Measurements from ENCODE around the gene SERP1. TPM values are rescaled to one million over a fixed set of nuclear protein-coding genes. Genes with fewer than 3 reads are reported as not detected.
"Not testable (repeated sequence)": the region's sequence is repeated elsewhere in the genome, so short reads cannot be mapped to it uniquely, and the experiment has no call there.

The SERP1 gene
- total RNA-seq, 4 donors from 2014 or later = 25.3 to 52.7 (median 36.3) TPM

DNA sequence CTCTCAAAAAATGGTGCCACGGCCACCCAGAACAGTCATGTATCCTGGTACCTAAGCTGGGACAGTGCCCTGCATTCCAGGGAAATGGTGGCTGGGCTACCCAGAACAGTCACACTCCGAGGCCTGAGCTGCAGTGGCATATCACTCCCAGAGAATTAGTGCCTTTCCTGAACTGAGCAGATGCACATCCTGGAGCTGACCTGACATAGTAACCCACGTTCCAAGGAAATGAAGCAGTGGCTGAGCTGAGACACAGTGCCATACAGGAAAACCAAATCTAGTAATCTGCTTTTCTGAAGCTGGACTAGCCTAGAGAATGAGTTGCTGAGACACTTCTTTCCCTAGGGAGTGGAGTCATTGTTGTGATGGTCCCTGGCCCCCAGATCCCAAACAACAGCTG, 41.8 kb downstream of the SERP1 start:
- H3K4me1 ChIP-seq = no peaks in the 10 kb centered on the region
- no peaks in the 10 kb centered on the region for H3K36me3 ChIP-seq
- H3K27me3 ChIP-seq = no peaks in the 10 kb centered on the region
- H3K27ac ChIP-seq = no peak overlapping the region
- intact Hi-C loops (cut with DNase I; ENCODE audit: low total_unique reads) (no loop called here), in situ Hi-C loops (cut with MboI; ENCODE audit: low sequenced_read_pairs in 4 of 4) (loop anchor here in 2 of 4 donors (10.0 to 25.0 kb wide), 2 partner anchors 217 to 220 kb away; no protein-coding TSS in a partner anchor)
- no peak for ATAC-seq
- no peaks in the 10 kb centered on the region for H3K9me3 ChIP-seq
- DNase-seq = no peak
- H3K4me3 ChIP-seq = no peak overlapping the region
- TF ChIP-seq POLR2A (IDR thresholded peaks at IDR 0.05) = no peak
- TF ChIP-seq, protein P1, sequence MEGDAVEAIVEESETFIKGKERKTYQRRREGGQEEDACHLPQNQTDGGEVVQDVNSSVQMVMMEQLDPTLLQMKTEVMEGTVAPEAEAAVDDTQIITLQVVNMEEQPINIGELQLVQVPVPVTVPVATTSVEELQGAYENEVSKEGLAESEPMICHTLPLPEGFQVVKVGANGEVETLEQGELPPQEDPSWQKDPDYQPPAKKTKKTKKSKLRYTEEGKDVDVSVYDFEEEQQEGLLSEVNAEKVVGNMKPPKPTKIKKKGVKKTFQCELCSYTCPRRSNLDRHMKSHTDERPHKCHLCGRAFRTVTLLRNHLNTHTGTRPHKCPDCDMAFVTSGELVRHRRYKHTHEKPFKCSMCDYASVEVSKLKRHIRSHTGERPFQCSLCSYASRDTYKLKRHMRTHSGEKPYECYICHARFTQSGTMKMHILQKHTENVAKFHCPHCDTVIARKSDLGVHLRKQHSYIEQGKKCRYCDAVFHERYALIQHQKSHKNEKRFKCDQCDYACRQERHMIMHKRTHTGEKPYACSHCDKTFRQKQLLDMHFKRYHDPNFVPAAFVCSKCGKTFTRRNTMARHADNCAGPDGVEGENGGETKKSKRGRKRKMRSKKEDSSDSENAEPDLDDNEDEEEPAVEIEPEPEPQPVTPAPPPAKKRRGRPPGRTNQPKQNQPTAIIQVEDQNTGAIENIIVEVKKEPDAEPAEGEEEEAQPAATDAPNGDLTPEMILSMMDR (IDR thresholded peaks at IDR 0.05 in 4 of 5, conservative IDR thresholded peaks at IDR 0.05 in 1 of 5) = no peak

DNA sequence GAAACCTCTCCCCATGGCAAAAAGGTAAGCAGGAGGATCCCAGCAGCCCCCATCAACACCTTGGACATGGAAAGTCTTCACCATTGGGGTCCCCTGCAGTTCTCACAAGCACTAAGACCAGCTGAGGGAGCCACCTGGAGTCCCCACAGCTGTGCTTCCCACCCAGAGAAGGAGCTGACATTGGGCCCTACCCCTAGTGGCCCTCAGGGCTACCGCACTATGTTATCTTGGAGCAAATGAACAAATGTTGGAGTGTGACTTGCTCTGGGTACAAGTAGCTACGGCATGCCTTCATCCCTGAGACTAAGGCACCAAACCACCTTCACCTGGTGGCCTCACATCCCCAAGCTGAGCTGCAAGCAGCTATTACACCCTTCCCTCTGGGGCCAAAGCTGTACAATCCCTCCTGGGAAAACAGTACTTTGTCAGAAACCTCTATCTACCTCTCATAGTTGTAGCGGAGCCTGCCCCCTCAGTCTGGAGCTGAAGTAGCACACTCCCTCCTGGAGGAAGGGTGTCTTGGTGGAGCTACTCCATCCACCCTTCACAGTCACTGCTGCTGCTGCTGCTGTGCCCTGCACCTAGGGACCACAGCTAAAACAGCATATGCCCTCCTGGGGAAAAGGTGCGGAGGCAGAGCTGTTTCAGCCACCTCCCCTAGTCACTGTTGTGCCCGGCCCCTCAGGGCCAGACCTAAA, 42.7 kb downstream of the SERP1 start:
- in situ Hi-C loops (cut with MboI; ENCODE audit: low sequenced_read_pairs in 4 of 4) = loop anchor here in 2 of 4 donors (10.0 to 25.0 kb wide), 2 partner anchors 216 to 219 kb away; no protein-coding TSS in a partner anchor
- Histone ChIP-seq H3K9me3 (no peaks in the 10 kb centered on the region), H3K27ac (no peak overlapping the region), H3K4me1 (no peaks in the 10 kb centered on the region), H3K4me3 (no peak overlapping the region), H3K36me3 (no peaks in the 10 kb centered on the region), H3K27me3 (no peaks in the 10 kb centered on the region)
- intact Hi-C loops (cut with DNase I; ENCODE audit: low total_unique reads) = no loop called here
- no peak for TF ChIP-seq POLR2A (IDR thresholded peaks at IDR 0.05)
- TF ChIP-seq, protein P1 (IDR thresholded peaks at IDR 0.05 in 4 of 5, conservative IDR thresholded peaks at IDR 0.05 in 1 of 5) = no peak
- no peak for DNase-seq
- no peak for ATAC-seq

DNA sequence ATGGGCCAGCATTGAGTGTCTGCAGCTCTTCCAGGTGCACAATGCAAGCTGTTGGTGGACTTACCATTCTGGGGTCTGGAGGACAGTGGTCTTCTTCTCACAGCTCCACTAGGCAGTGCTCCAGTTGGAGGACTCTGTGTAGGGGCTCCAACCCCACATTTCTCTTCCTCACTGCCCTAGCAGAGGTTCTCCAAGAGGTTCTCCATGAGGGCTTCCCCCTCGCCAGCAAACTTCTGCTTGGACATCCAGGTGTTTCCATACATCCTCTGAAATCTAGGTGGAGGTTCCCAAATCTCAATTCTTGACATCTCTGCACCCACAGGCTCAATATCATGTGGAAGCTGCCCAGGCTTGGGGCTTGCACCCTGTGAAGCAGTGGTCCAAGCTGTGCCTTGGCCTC, 45.3 kb downstream of the SERP1 start:
- ATAC-seq; H3K36me3 ChIP-seq; H3K27ac ChIP-seq; H3K4me1 ChIP-seq; H3K4me3 ChIP-seq; intact Hi-C loops (cut with DNase I; ENCODE audit: low total_unique reads); H3K9me3 ChIP-seq; H3K27me3 ChIP-seq; DNase-seq: not testable (repeated sequence)
- in situ Hi-C loops (cut with MboI; ENCODE audit: low sequenced_read_pairs in 4 of 4) = loop anchor here in 2 of 4 donors (10.0 to 25.0 kb wide), 2 partner anchors 214 to 216 kb away; no protein-coding TSS in a partner anchor

DNA sequence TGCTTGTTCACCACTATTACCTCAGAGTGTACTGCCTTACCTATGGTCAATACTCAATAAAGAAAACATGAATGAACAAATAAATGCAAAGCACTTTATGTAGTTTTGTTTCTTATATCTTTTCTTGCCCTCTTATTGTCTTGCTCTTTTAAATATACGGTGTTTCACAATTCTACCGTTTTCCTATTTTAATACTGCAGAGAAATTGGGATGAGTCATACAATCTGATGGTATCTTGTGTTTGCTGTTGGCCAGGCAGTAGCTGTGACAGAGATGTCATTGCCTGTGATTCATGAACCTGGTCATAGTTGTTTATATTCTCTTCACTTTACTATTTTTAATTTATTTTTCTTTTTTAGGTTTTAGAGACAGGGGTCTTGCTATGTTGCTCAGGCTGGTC, 48.3 kb downstream of the SERP1 start:
- H3K27ac ChIP-seq = no peak overlapping the region
- in situ Hi-C loops (cut with MboI; ENCODE audit: low sequenced_read_pairs in 4 of 4) = loop anchor here in 3 of 4 donors (5.0 to 25.0 kb wide), 6 partner anchors 83 to 561 kb away; no protein-coding TSS in a partner anchor
- no peaks in the 10 kb centered on the region for H3K4me1 ChIP-seq
- ATAC-seq = no peak
- intact Hi-C loops (cut with DNase I; ENCODE audit: low total_unique reads) = loop anchor here (5.0 kb wide), 2 partner anchors 151 to 561 kb away; no protein-coding TSS in a partner anchor
- TF ChIP-seq, protein P1 (IDR thresholded peaks at IDR 0.05 in 4 of 5, conservative IDR thresholded peaks at IDR 0.05 in 1 of 5) = no peak
- no peak for TF ChIP-seq POLR2A (IDR thresholded peaks at IDR 0.05)
- H3K4me3 ChIP-seq = no peak overlapping the region
- no peaks in the 10 kb centered on the region for H3K27me3 ChIP-seq
- H3K36me3 ChIP-seq = no peaks in the 10 kb centered on the region
- DNase-seq = no peak
- no peaks in the 10 kb centered on the region for H3K9me3 ChIP-seq

DNA sequence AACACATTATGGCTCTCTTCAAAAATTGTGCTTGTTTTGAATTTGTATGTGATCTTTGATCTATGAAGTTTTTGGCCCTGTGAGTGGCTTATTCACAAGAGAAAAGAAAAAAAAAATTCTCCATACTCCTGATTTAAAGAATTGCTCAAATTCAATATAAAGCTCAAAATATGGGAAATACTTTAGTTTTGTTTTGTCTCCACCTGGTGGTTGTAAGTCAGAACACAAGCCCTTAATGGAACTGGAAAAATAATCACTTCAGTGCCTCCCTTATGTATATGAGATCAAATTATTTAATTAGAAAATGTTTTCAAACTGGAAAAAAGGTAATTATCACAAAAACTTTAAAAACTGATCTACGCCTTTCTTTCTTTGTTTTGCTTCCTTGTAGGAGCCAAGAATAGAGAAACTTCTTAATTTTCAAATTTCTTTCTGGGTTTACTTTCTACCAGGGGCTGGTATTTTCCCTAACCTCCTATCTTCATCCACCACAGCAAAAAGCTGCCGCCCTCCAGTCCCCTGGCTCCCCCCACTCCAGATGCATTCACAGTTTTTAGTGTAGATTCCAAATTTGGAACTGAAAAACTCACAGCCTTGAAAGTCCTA, 50.6 kb downstream of the SERP1 start:
- DNase-seq = no peak
- ATAC-seq = peak; percentile 58 to 62
- in situ Hi-C loops (cut with MboI; ENCODE audit: low sequenced_read_pairs in 4 of 4) = loop anchor here in 3 of 4 donors (5.0 to 25.0 kb wide), 6 partner anchors 81 to 558 kb away; no protein-coding TSS in a partner anchor
- Histone ChIP-seq H3K9me3 (no peaks in the 10 kb centered on the region), H3K4me3 (no peak overlapping the region), H3K27me3 (no peaks in the 10 kb centered on the region), H3K27ac (no peak overlapping the region), H3K4me1 (no peaks in the 10 kb centered on the region), H3K36me3 (no peaks in the 10 kb centered on the region)
- intact Hi-C loops (cut with DNase I; ENCODE audit: low total_unique reads) = loop anchor here (1.0 to 5.0 kb wide), 5 partner anchors 86 to 558 kb away; no protein-coding TSS in a partner anchor
- TF ChIP-seq, protein P1 (IDR thresholded peaks at IDR 0.05 in 4 of 5, conservative IDR thresholded peaks at IDR 0.05 in 1 of 5) = peak; percentile 73 to 96 (median 80)
- no peak for TF ChIP-seq POLR2A (IDR thresholded peaks at IDR 0.05)

Measured in gastrocnemius medialis (tissue), 4 donors.